Epithelial cell of esophagus (primary cell): ENCODE results near the gene BCLAF3.
A peak's percentile ranks its signal among the peaks of the same experiment; 100 is the strongest.

Experiments used
- DNase-seq: peaks from one replicate; pipeline ENCODE4 v3.0.0; 2010; ENCODE audit warnings: low read depth
- H3K4me3 ChIP-seq: 2 replicates; pipeline ENCODE4 v1.5.1; 2011; ENCODE audit warnings: mild to moderate bottlenecking, low read length, control low read depth
- TF ChIP-seq, protein P1 (sequence below): IDR thresholded peaks from 2 replicates; pipeline ENCODE4 v1.5.1; 2011; ENCODE audit warnings: low read depth, mild to moderate bottlenecking, low read length, control low read depth, inconsistent platforms; ENCODE audit not compliant: insufficient read depth; ENCODE audit errors: missing control alignments

Gene BCLAF3

GRCh38 chrX:19958552-19959486, 32.0 kb downstream of the BCLAF3 start:
- H3K4me3 ChIP-seq: no peak overlapping the region
- peak; percentile 39 for DNase-seq

DNA sequence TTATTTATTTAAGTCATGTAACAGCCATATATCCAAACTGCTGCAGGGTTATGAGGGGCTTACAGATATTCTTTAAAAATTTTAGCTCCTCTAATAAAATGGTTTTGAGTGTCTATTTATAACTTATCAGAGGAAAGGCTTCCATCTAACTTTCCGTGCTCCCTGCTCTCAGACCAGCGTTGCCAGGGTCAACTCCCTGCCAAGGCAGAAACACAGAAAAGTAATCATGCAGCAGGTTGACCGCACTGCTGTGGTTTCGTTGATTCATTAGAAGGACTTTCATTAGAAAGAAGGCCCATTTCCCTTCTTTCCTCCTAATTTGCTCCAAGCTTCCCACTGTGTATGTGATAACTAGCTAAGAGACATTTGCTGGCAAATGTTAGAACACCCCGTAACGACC, 33.9 kb downstream of the BCLAF3 start:
- TF ChIP-seq, protein P1, sequence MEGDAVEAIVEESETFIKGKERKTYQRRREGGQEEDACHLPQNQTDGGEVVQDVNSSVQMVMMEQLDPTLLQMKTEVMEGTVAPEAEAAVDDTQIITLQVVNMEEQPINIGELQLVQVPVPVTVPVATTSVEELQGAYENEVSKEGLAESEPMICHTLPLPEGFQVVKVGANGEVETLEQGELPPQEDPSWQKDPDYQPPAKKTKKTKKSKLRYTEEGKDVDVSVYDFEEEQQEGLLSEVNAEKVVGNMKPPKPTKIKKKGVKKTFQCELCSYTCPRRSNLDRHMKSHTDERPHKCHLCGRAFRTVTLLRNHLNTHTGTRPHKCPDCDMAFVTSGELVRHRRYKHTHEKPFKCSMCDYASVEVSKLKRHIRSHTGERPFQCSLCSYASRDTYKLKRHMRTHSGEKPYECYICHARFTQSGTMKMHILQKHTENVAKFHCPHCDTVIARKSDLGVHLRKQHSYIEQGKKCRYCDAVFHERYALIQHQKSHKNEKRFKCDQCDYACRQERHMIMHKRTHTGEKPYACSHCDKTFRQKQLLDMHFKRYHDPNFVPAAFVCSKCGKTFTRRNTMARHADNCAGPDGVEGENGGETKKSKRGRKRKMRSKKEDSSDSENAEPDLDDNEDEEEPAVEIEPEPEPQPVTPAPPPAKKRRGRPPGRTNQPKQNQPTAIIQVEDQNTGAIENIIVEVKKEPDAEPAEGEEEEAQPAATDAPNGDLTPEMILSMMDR: no peak
- no peak overlapping the region for H3K4me3 ChIP-seq
- DNase-seq: no peak

More at GRCh38 chrX:19958552-19959486, 32.0 kb downstream of the BCLAF3 start:
- TF ChIP-seq, protein P1: no peak

- no peak overlapping the region for H3K4me3 ChIP-seq
- TF ChIP-seq, protein P1: no peak
- no peak for DNase-seq
Measured at GRCh38 chrX:19956306-19956705, 34.6 kb downstream of the BCLAF3 start.

DNA sequence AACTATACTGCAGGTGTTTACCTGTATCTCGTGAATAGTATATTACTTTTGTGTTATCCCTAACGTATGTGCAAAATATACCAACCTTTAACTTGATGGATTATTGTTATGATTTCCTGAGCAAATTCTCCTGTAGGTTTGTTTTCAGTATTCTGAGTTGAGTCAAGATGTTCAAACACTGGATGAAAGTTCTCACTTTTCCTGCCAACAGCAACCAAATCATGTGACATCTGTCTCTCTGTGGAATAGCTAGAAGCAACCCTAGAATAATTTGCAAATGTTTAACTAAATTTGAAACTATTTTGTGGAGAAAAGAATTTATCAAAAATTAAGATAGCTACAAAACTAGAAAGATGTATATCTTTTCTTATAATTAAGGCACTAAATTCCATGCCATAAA, 35.6 kb downstream of the BCLAF3 start:
- TF ChIP-seq, protein P1: no peak

GRCh38 chrX:19954335-19955096, 36.3 kb downstream of the BCLAF3 start:
- TF ChIP-seq, protein P1: no peak
- no peak for DNase-seq
- no peak overlapping the region for H3K4me3 ChIP-seq

More for the DNA sequence above, 35.6 kb downstream of the BCLAF3 start:
- DNase-seq: no peak
- H3K4me3 ChIP-seq: no peak overlapping the region

GRCh38 chrX:19953145-19953544, 37.7 kb downstream of the BCLAF3 start:
- DNase-seq: no peak
- TF ChIP-seq, protein P1: no peak
- H3K4me3 ChIP-seq: no peak overlapping the region
